ENCODE measurements around the gene IFNL1. TPM values are rescaled to one million over a fixed set of nuclear protein-coding genes. Genes with fewer than 3 reads are reported as not detected.

IFNL1 gene
- total and polyA plus RNA-seq, 9 of the 15 experiments (the other 6 are each of a cell fraction or from before 2014, with no cell fraction given): not detected

DNA sequence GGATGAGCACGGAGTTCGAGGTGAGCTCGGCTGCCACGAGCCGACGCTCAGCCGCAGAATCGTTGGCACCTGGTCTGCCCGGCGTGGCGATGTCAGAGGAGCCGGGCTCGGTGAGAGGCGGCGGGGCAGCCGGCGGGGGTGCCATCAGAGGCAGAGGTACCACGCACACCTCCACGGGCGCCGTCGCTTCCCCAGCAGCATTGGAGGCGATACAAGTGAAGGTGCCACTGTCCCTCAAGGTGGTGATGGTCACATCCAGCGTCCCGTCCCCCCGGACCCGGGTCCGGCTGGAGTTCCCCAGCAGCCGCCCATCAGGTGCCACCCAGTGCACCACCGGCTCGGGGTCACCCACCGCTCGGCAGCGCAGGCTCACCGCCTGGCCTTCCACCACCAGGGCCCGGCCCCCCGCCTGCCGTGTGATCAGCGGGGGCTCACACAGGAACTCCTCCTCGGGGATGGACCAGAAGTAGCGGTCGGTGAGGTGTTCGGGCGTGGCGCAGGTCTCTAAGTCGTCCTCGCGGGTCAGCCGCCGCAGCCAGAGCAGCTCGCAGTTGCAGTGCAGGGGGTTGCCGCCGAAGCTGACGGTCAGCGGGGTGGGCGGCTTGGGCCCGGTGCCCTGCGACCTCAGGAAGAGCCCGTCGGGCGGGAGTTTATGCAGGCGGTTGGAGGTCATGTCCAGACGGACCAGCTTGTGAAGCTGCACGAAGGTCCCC, 18.0 kb downstream of the IFNL1 start:
- H3K36me3 ChIP-seq (ENCODE audit: control insufficient read depth, insufficient read depth, low read length): peaks cover 65% of the 10 kb centered on the region; the same call in 2 of the 3 replicates
- H3K4me3 ChIP-seq: no peak overlapping the region
- H2AFZ ChIP-seq (ENCODE audit: low read depth, low read length): no peak overlapping the region
- intact Hi-C loops (cut with micrococcal nuclease) (no loop called here), in situ Hi-C loops (cut with MboI) (no loop called here)
- 97% methylated on average over 35 of the region's 64 CpGs for WGBS (ENCODE audit: insufficient coverage, low coverage, missing lambda C conversion rate)
- ATAC-seq (no peak), FAIRE-seq (no peak), DNase-seq (ENCODE audit: extremely low read depth in 1 of 4, low spot score in 3 of 4) (peak in 1 of 4 experiments; percentile 4)
- no peaks in the 10 kb centered on the region for H3K27me3 ChIP-seq (ENCODE audit: control insufficient read depth in 2 of 2, insufficient read depth in 2 of 2, low read length in 2 of 2)
- no peaks in the 10 kb centered on the region for H4K20me1 ChIP-seq (replicated peaks; ENCODE audit: control insufficient read depth, insufficient read depth, low read length)
- no peaks in the 10 kb centered on the region for H3K9me1 ChIP-seq (ENCODE audit: control insufficient read depth, insufficient read depth, low read length)
- H3K9me3 ChIP-seq (replicated peaks; ENCODE audit: control insufficient read depth, insufficient read depth, low read depth, low read length): no peaks in the 10 kb centered on the region
- no peak for TF ChIP-seq ZBTB1 (CRISPR knock-in tag; IDR thresholded peaks at IDR 0.05; ENCODE audit: borderline replicate concordance, low read depth)
- H3K9ac ChIP-seq (ENCODE audit: insufficient read depth in 1 of 2, low read depth in 2 of 2, low read length in 2 of 2): no peak overlapping the region
- H3K27ac ChIP-seq (ENCODE audit: extremely low read depth, low read depth, low read length): no peak overlapping the region
- POLR2A ChIA-PET: interaction anchor here (0.9 kb wide), 1 partner anchor 9 kb away, joined by 3 read pairs; no protein-coding TSS in a partner anchor
- peaks cover 14 to 20% of the 10 kb centered on the region in 2 experiments; a peak in 4 of 5 replicates for H3K4me1 ChIP-seq (replicated peaks in 1 of 2; ENCODE audit: control insufficient read depth in 2 of 2, insufficient read depth in 2 of 2, low read length in 2 of 2)
- no TSS peak for BruUV-seq (replicated peaks)
- CTCF ChIA-PET (ENCODE audit: low intra/inter-chr PET ratio): no interaction called here
- H3K79me2 ChIP-seq (ENCODE audit: control insufficient read depth, insufficient read depth, low read length): peaks cover 22% of the 10 kb centered on the region
- no peak overlapping the region for H3K4me2 ChIP-seq (ENCODE audit: insufficient read depth, low read length)

- no peak overlapping the region for H3K4me2 ChIP-seq (ENCODE audit: insufficient read depth, low read length)
- 93% methylated on average over 1 of the region's 1 CpG for WGBS (ENCODE audit: insufficient coverage, low coverage, missing lambda C conversion rate)
- TF ChIP-seq, protein P1, sequence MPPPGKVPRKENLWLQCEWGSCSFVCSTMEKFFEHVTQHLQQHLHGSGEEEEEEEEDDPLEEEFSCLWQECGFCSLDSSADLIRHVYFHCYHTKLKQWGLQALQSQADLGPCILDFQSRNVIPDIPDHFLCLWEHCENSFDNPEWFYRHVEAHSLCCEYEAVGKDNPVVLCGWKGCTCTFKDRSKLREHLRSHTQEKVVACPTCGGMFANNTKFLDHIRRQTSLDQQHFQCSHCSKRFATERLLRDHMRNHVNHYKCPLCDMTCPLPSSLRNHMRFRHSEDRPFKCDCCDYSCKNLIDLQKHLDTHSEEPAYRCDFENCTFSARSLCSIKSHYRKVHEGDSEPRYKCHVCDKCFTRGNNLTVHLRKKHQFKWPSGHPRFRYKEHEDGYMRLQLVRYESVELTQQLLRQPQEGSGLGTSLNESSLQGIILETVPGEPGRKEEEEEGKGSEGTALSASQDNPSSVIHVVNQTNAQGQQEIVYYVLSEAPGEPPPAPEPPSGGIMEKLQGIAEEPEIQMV (tag; conservative IDR thresholded peaks at IDR 0.05; ENCODE audit: low read depth): no peak
- TF ChIP-seq BCOR (IDR thresholded peaks at IDR 0.05): peak; percentile 91
- TF ChIP-seq ZNF146 (CRISPR knock-in tag; IDR thresholded peaks at IDR 0.05; ENCODE audit: unreplicated experiment): no peak
- TF ChIP-seq RAD51 (IDR thresholded peaks at IDR 0.05; ENCODE audit: borderline replicate concordance, low read depth): no peak
- TF ChIP-seq JUND (IDR thresholded peaks at IDR 0.05; ENCODE audit: borderline replicate concordance, low read depth, low read length): no peak
- no peak for TF ChIP-seq JUND (tag; IDR thresholded peaks at IDR 0.05; ENCODE audit: borderline replicate concordance, low read depth, low read length)
- TF ChIP-seq HDAC2 (IDR thresholded peaks at IDR 0.05): 0 out of 2 replicates have a peak, but pooled peaks have one; percentile 32
- no peak for TF ChIP-seq CREB3 (tag; conservative IDR thresholded peaks at IDR 0.05; ENCODE audit: low read depth)
- TF ChIP-seq SIX5 (IDR thresholded peaks at IDR 0.05; ENCODE audit: borderline replicate concordance in 1 of 2, insufficient read depth in 1 of 2, low read depth in 1 of 2, low read length in 2 of 2): no peak
- peak in 1 of 2 experiments; percentile 52; a peak in 1 of 4 replicates for TF ChIP-seq KDM1A (IDR thresholded peaks at IDR 0.05)
- peak; percentile 76 for TF ChIP-seq RBM25 (IDR thresholded peaks at IDR 0.05; ENCODE audit: low read depth, low read length, severe bottlenecking)
- peak; percentile 57; the same call in 1 of the 2 replicates for TF ChIP-seq SMARCA5 (IDR thresholded peaks at IDR 0.05)
Measured at GRCh38 chr19:39315933-39316332, 19.7 kb downstream of the IFNL1 start.

More at GRCh38 chr19:39315933-39316332, 19.7 kb downstream of the IFNL1 start:
- no peak overlapping the region for H3K4me3 ChIP-seq
- POLR2A ChIA-PET: no interaction called here
- no peaks in the 10 kb centered on the region for H3K9me3 ChIP-seq (replicated peaks; ENCODE audit: control insufficient read depth, insufficient read depth, low read depth, low read length)
- in situ Hi-C loops (cut with MboI): no loop called here
- H3K79me2 ChIP-seq (ENCODE audit: control insufficient read depth, insufficient read depth, low read length): peaks cover 23% of the 10 kb centered on the region
- DNase-seq (ENCODE audit: extremely low read depth in 1 of 4, low spot score in 3 of 4) (no peak), FAIRE-seq (no peak), ATAC-seq (no peak)
- BruUV-seq (replicated peaks): no TSS peak
- intact Hi-C loops (cut with micrococcal nuclease): no loop called here
- H3K27ac ChIP-seq (ENCODE audit: extremely low read depth, low read depth, low read length): no peak overlapping the region
- H3K9me1 ChIP-seq (ENCODE audit: control insufficient read depth, insufficient read depth, low read length): no peaks in the 10 kb centered on the region
- H2AFZ ChIP-seq (ENCODE audit: low read depth, low read length): no peak overlapping the region
- no peaks in the 10 kb centered on the region for H3K27me3 ChIP-seq (ENCODE audit: control insufficient read depth in 2 of 2, insufficient read depth in 2 of 2, low read length in 2 of 2)
- no peaks in the 10 kb centered on the region for H4K20me1 ChIP-seq (replicated peaks; ENCODE audit: control insufficient read depth, insufficient read depth, low read length)
- no peak overlapping the region for H3K9ac ChIP-seq (ENCODE audit: insufficient read depth in 1 of 2, low read depth in 2 of 2, low read length in 2 of 2)
- H3K4me1 ChIP-seq (replicated peaks in 1 of 2; ENCODE audit: control insufficient read depth in 2 of 2, insufficient read depth in 2 of 2, low read length in 2 of 2): peaks cover 8 to 15% of the 10 kb centered on the region in 2 experiments; a peak in 4 of 5 replicates
- CTCF ChIA-PET (ENCODE audit: low intra/inter-chr PET ratio): no interaction called here
- peaks cover 62% of the 10 kb centered on the region; the same call in 2 of the 3 replicates for H3K36me3 ChIP-seq (ENCODE audit: control insufficient read depth, insufficient read depth, low read length)
